SU-DHL-6 (cell line): Measurements from ENCODE around the gene TMEM187.

Experiments
- H2AFZ ChIP-seq: fragments of 200-600 bp; sonication (generic); 2 replicates; pipeline ENCODE4 v1.6.1; 2014; ENCODE audit warnings: low read depth, mild to moderate bottlenecking, moderate library complexity, mixed read lengths, antibody characterized with exemption, low read length; ENCODE audit not compliant: severe bottlenecking
- H3F3A ChIP-seq: fragments of 200-600 bp; shearing (Covaris generic); 2 replicates; pipeline ENCODE4 v1.6.0; 2016; ENCODE audit warnings: antibody characterized with exemption, mild to moderate bottlenecking; ENCODE audit not compliant: insufficient read depth
- H3K27ac ChIP-seq: fragments of 200-600 bp; sonication (generic); 2 replicates; pipeline ENCODE4 v1.5.1; 2016; ENCODE audit warnings: low read depth, mild to moderate bottlenecking, low read length, moderate library complexity, mixed read lengths
- H3K27me3 ChIP-seq: fragments of 200-600 bp; sonication (generic), shearing (Covaris generic); 2 replicates; pipeline ENCODE4 v1.6.0; 2014; ENCODE audit warnings: mild to moderate bottlenecking, low read length
- H3K36me3 ChIP-seq: fragments of 200-600 bp; sonication (generic); 2 replicates; pipeline ENCODE4 v1.6.1; 2014; ENCODE audit warnings: mild to moderate bottlenecking, low read length, mixed read lengths
- H3K4me2 ChIP-seq: fragments of 300-600, 200-600 bp; shearing (Covaris generic), sonication (generic); 2 replicates; pipeline ENCODE4 v1.6.0; 2014; ENCODE audit warnings: low read length, low read depth, mild to moderate bottlenecking; ENCODE audit not compliant: poor library complexity, severe bottlenecking
- H3K4me3 ChIP-seq: fragments of 200-600 bp; sonication (generic); 2 replicates; pipeline ENCODE4 v1.5.1; 2014; ENCODE audit warnings: antibody characterized with exemption, low read length, mild to moderate bottlenecking, mixed read lengths; ENCODE audit not compliant: insufficient read depth, poor library complexity, severe bottlenecking
- H3K79me2 ChIP-seq: fragments of 200-600 bp; sonication (generic); 2 replicates; pipeline ENCODE4 v1.6.1; 2014; ENCODE audit warnings: mild to moderate bottlenecking, low read length, moderate library complexity; ENCODE audit not compliant: insufficient read depth
- H3K9ac ChIP-seq: fragments of 200-600 bp; sonication (generic); 2 replicates; pipeline ENCODE4 v1.7.0; 2014; ENCODE audit warnings: mild to moderate bottlenecking, low read length
- H3K9me2 ChIP-seq: fragments of 200-600 bp; sonication (generic); replicated peaks from 2 replicates; pipeline ENCODE4 v1.6.1; 2014; ENCODE audit warnings: low read length; ENCODE audit not compliant: insufficient read depth
- H3K9me3 ChIP-seq: fragments of 200-600 bp; sonication (generic); 2 replicates; pipeline ENCODE4 v1.6.1; 2014; ENCODE audit warnings: low read length, mixed read lengths; ENCODE audit not compliant: insufficient read depth
- H4K20me1 ChIP-seq: fragments of 200-600 bp; sonication (generic); 2 replicates; pipeline ENCODE4 v1.6.1; 2014; ENCODE audit warnings: low read depth, mild to moderate bottlenecking, antibody characterized with exemption, low read length, moderate library complexity, mixed read lengths
- EZH2phosphoT487 ChIP-seq: fragments of 200-600 bp; sonication (generic), shearing (Covaris generic); conservative IDR thresholded peaks from 2 replicates; pipeline ENCODE4 v1.6.1; 2018; ENCODE audit warnings: mild to moderate bottlenecking, antibody characterized with exemption, low read length, moderate library complexity, mixed read lengths
- TF ChIP-seq, protein P1 (sequence below): fragments of 200-600 bp; sonication (generic); IDR thresholded peaks from one replicate; pipeline ENCODE4 v1.5.1; 2017; ENCODE audit warnings: antibody characterized with exemption, mild to moderate bottlenecking, low read length, moderate library complexity; ENCODE audit not compliant: insufficient read depth, poor library complexity, severe bottlenecking

The TMEM187 gene

DNA sequence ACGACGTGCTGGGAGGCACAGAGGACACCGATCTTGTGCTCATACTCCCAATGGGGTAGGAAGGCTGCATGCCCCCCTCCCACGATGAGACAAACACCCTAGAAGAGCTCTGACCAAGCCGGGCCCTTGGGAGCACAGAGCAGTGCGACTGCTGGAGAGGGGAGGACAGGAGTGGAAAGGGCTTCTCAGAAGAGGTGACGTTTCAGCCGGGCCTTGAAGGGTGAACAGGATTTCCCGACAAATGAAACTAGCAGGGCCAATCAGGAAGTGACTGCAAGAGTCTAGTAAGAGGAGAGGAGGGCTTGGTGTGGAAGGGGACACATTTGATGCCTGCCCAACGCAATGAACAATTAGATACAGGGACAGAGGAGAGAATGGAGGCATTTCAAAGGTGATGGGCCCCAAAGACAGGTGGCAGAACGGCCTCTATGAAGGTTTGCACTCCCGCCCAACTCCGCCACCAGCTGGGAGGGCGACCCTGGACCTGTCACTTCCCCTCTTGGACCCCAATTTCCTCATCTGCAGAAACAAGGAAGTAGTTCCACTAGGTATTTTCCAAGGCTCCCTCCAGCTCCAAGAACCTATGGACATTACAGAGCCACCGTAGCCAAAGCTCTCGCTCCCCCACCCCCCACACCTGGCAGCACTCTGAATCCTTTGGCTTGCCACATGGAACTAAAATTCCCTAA is 4.9 kb upstream of the TMEM187 start:
- Histone ChIP-seq H3K4me2 (peak overlapping the region; percentile 96), H3K27ac (peak overlapping the region; percentile 99), H4K20me1 (peaks cover 19% of the 10 kb centered on the region), H3F3A (no peaks in the 10 kb centered on the region), H3K27me3 (no peaks in the 10 kb centered on the region), H3K9me3 (no peaks in the 10 kb centered on the region), H3K9me2 (no peaks in the 10 kb centered on the region), H3K36me3 (0 out of 2 replicates have a peak, but pooled peaks cover 4% of the 10 kb centered on the region), H2AFZ (no peak overlapping the region), H3K9ac (peak overlapping the region; percentile 100), H3K79me2 (peaks cover 87% of the 10 kb centered on the region), H3K4me3 (peak overlapping the region; percentile 96)
- no peak for TF ChIP-seq EZH2phosphoT487
- TF ChIP-seq, protein P1, sequence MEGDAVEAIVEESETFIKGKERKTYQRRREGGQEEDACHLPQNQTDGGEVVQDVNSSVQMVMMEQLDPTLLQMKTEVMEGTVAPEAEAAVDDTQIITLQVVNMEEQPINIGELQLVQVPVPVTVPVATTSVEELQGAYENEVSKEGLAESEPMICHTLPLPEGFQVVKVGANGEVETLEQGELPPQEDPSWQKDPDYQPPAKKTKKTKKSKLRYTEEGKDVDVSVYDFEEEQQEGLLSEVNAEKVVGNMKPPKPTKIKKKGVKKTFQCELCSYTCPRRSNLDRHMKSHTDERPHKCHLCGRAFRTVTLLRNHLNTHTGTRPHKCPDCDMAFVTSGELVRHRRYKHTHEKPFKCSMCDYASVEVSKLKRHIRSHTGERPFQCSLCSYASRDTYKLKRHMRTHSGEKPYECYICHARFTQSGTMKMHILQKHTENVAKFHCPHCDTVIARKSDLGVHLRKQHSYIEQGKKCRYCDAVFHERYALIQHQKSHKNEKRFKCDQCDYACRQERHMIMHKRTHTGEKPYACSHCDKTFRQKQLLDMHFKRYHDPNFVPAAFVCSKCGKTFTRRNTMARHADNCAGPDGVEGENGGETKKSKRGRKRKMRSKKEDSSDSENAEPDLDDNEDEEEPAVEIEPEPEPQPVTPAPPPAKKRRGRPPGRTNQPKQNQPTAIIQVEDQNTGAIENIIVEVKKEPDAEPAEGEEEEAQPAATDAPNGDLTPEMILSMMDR: no peak

DNA sequence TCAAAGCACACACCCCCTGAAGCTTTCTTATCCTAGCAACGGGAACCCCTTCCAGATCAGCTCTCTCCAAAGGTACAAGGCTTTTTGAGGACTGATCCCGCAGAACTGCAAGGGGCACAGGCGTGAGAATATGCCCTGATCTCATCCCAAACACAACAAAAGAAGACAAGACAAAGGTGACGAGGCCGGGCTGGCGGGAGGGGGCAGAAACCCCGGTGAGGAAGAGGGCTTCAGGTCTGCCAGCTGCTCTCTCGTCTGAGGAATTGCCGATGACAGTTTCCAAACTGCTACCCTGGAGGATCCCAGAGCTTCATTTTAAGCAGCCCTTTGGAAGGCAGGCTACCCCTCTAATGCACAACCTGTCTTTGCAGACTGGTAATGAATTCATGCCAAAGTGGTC is 4.3 kb upstream of the TMEM187 start:
- Histone ChIP-seq H3K4me2 (peak overlapping the region; percentile 96), H3K4me3 (peak overlapping the region; percentile 96), H3F3A (peaks cover 4% of the 10 kb centered on the region; the same call in 1 of the 2 replicates), H3K9me2 (no peaks in the 10 kb centered on the region), H3K36me3 (0 out of 2 replicates have a peak, but pooled peaks cover 4% of the 10 kb centered on the region), H3K27me3 (no peaks in the 10 kb centered on the region), H3K79me2 (peaks cover 82% of the 10 kb centered on the region), H3K27ac (peak overlapping the region; percentile 99), H4K20me1 (peaks cover 19% of the 10 kb centered on the region), H2AFZ (no peak overlapping the region), H3K9me3 (no peaks in the 10 kb centered on the region), H3K9ac (peak overlapping the region; percentile 100)
- TF ChIP-seq, protein P1: no peak
- TF ChIP-seq EZH2phosphoT487: no peak

DNA sequence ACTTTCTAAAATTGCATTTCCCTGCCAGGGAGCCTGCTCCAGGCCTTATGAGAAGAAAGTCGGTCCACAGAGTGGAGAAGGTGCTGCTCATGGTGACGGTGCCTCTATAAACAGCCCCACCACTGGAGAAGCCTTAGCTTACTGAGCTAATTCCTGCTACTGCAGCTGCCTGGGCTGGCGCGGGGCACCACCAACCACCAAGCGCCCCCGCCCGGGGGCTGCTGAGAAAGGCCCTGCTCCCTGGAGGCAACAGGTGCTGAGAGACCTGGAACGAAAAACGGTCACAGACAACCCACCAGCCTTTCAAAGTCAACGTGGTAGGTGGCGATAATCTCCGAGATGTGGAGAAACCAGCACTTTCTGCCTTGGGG is 3.8 kb upstream of the TMEM187 start:
- peak overlapping the region; percentile 100 for H3K9ac ChIP-seq
- peak overlapping the region; percentile 96 for H3K4me2 ChIP-seq
- no peaks in the 10 kb centered on the region for H3K9me3 ChIP-seq
- H3F3A ChIP-seq: peaks cover 4% of the 10 kb centered on the region; the same call in 1 of the 2 replicates
- peak overlapping the region; percentile 99 for H3K27ac ChIP-seq
- 0 out of 2 replicates have a peak, but pooled peaks cover 4% of the 10 kb centered on the region for H3K36me3 ChIP-seq
- no peak for TF ChIP-seq EZH2phosphoT487
- TF ChIP-seq, protein P1: no peak
- no peak overlapping the region for H2AFZ ChIP-seq
- H3K9me2 ChIP-seq: no peaks in the 10 kb centered on the region
- H3K27me3 ChIP-seq: no peaks in the 10 kb centered on the region
- H4K20me1 ChIP-seq: peaks cover 19% of the 10 kb centered on the region
- peaks cover 77% of the 10 kb centered on the region for H3K79me2 ChIP-seq
- H3K4me3 ChIP-seq: peak overlapping the region; percentile 96
